HuH-7 (cell line): ENCODE results near the gene VPS33B.
"Not testable (repeated sequence)": the region's sequence is repeated elsewhere in the genome, so short reads cannot be mapped to it uniquely, and the experiment has no call there.

ENCODE experiments used
- DNase-seq: peaks from one replicate; pipeline ENCODE4 v3.0.0; 2011; ENCODE audit warnings: low spot score

Gene VPS33B

DNA sequence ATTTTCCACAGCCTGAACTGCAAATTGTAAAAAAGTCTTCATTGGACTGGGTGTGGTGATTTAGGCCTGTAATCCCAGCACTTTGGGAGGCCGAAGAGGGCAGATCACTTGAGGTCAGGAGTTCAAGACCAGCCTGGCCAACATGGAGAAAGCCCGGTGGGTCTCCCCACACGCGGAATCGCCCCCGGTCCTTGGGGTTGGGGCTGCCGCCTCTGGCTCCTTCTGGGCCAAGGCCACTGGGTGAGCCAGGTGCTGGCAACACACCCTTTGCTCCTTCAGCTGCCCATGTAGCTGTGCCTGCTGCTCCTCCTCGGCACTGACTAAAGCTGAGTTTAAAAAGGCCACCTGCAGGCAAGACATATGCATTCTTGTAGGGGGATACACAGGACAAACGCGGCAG lies 9.4 kb upstream of the VPS33B start:
- no peak for DNase-seq

DNA sequence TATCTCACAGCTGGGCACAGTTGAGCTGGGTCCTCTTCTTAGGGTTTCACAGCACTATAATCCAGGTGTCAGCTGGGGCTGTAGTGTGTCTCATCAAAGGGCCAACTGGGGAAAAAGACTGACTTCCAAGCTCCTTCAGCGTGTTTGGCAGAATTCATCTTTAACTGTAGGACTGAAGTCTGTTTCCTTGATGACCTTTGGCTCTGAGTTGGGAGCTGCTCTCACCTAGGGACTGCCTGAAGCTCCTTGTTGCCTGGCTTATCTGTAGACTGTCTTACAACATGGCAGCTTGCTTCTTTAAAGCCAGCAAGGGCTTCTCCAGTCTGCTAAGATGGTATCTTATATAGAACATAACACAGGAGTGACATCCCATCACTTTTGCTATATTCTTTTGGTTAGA lies 5.3 kb upstream of the VPS33B start:
- DNase-seq, result no peak

DNA sequence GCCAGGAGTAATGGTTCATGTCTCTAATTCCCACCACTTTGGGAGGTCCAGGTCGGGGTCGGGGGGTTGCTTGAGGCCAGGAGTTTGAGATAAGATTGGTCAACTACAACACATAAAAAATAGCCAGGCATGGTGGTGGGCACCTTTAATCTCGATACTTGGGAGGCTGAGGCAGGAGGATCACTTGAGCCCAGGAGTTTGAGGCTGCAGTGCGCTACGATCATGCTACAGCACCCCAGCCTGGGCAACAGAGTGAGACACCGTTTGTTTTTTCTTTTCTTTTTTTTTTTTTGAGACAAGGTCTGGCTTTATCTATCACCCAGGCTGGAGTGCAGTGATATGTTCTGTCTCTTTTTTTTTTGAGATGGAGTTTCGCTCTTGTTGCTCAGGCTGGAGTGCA lies 1.3 kb upstream of the VPS33B start:
- no peak for DNase-seq

DNA sequence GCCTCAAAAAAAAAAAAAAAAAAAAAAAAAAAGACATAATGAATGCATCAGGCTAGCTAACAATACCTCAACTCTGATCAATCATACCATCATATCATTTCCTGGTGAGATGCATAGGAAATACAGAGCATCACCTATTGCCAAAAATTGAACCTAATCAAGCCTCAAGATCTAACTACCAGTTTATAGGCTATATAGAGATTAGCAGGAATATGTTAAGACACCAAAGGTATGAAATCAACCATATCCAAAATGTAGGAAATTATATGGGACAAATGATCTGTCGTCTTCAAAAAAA lies 387 bp upstream of the VPS33B start:
- no peak for DNase-seq

DNA sequence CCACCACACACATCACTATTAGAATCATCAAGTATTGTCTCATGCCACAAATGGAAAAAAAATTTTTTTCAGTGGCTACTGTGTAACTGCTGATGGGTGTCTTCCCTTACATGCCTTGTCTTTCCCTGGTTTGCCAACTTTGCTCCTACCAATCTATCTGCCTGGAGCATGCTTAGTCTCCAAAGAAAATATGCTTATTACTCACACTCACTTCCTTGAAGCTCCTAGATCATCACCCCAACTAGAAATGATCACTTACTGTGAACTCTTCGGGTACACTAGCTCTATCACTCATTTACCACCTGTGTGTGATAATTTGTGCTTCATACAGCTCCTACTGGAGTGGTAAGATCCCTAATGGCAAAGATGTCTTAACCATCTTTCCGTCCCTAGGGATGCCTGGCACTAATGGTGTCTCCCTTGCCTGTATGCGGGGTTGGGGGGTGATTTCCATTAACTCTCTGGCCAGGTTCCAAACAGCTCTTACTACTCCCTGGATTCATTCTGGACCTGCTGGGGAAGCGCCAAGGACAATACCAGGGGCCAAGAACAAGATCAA lies 799 bp downstream of the VPS33B start:
- no peak for DNase-seq

DNA sequence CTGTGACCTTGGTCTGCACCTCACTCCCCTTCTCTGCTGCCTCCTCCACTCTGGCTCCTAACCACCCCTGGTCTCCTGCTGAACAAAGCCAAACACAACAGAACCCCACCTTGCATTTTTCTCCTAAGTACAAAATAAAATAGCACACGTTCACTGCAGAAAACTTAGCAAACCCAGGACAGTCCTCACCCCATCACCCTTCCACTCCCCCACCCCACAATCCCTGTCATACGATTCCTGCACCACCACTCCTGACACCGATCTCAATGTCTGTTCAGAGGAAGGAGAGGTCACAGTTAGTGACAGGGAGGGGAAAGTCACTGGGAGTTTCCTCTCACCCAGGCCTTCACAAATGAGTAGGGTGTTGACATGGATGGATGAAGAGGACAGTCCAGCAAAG lies 4.2 kb downstream of the VPS33B start:
- DNase-seq, result no peak

DNA sequence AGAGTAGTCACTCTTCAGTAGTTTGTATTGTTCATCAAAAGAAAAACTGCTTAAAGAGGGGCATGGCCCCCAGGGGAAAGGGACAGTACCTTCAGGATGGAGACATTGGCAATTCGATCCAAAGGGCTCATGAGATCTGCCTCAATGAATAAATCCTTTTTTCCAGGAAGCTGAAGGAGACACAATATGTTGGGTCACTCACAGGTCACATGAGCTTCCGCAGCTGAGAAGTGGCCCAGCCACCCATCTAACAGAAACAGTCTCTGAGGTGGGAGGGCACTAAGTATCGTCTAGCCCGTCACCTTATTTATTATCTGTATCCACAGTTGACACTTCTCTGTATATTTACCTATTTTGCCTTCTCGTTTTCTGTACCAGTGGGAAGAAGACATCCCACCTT lies 4.7 kb downstream of the VPS33B start:
- DNase-seq, result no peak

DNA sequence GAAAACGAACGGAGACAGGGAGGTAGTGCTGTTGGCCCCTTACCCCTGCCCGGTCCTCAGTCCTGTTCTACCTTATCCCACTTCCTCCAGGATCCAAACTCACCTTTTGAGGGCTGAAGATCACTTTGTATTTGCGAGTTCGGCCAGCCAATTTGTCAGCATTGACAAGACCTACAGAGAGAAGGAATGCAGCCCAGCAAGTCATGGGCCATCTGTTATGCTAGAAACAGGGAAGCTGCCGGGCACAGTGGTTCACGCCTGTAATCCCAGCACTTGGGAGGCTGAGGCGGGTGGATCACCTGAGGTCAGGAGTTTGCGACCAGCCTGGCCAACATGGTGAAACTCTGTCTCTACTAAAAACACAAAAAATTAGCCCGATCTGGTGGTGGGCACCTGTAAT lies 8.7 kb downstream of the VPS33B start:
- not testable (repeated sequence) for DNase-seq

DNA sequence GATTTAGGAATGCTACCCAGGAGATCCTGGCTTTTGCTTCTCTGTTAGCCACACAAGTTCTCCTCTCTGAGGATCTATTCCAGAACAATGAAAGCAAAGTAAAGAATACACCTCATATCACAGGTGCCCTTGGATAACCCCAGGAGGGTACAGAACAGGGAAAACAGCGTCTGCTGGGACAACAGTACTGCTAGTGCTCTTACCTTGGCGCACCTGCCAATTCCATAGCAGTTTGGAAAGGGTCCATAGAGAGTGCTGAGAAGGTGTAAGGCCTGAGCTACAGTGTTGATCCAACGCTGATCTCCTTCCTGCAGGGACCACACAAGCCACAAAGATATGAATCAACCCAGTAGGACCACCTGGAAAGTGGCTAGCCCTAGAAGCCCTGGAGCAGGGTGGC lies 15.1 kb downstream of the VPS33B start:
- no peak for DNase-seq

DNA sequence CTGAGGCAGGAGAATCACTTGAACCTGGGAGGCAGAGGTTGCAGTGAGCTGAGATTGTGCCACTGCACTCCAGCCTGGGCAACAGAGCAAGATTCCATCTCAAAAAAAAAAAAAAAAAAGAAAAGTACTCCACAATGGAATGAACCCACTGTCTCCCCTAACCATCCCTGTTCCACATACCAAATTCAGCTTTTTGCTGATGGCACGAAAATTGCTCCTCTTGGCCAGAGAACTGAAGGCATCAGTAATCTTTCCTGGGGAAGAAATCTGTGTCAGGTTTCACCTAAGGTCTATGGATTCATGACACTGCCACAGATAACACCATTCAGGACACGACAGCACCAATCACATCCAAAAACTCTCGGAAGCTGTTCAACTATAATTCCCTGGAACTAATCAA lies 21.2 kb downstream of the VPS33B start:
- DNase-seq, result no peak

DNA sequence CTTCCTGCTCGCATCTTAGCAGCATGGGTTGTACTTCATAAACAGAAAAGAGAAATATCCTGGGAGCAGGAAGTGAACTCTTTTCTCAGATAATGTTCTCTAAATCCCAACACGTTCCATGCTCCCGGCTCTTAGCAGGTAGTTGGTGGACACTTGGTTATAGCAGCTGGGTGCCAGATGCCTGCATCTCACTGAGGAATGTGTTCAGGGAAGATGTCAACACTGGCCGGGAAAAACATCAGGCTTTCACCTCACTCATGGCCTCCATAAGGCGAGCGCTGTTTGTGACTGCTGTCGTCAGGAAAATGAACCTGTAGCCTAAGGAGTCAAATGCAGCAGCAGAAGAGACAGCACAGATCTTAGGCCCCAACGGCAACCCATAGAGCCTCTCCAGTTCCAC lies 23.7 kb downstream of the VPS33B start:
- DNase-seq, result no peak

DNA sequence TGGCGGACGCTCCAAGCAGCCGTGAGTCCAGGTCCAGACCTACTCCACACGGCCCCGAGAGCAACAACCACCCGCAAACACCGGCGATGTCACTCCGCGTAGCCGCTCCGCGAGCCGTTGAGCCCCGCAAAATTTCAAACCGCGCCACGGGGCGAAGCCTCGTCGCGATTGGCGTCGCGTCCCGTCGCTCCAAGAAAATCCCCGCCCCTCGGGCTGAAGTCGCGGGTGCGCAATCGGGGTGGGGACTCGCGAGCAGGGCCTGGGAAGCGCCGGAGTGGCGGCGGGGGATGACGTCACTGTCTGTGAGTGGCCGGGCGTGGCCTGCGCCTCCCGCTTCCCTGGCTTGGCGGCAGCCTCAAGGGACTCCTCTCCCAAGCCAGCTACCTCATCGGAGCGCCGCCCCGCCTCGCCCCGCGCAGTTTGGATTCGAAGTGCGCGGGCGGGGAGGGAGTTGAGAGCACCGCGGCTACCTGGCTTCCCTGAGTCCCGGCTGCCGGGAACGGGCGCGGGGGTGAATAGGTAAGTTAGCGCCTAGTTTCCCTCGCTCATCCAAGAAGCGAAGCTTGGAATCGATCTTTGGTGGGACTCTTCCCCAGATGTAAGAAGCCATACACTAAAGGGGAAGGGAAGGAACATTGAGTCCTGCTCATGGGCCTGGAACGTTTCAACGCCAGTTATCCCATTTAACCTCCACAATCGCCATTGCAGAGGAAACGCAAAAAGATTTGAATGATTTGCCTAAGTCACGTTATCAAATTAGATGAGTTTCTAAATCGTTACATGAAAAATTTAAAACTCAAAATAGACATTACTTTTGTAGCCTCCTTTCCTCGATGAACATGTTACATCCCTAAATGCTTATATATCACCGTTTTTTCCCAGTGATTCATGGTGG lies 27.7 kb downstream of the VPS33B start, which contains the start of gene PRC1:
TSS of gene PRC1 (minus strand) at position 119 of the 895 bp plus-strand sequence. CDS start at position 1, 118 bp downstream.
- peak; percentile 98 for DNase-seq

DNA sequence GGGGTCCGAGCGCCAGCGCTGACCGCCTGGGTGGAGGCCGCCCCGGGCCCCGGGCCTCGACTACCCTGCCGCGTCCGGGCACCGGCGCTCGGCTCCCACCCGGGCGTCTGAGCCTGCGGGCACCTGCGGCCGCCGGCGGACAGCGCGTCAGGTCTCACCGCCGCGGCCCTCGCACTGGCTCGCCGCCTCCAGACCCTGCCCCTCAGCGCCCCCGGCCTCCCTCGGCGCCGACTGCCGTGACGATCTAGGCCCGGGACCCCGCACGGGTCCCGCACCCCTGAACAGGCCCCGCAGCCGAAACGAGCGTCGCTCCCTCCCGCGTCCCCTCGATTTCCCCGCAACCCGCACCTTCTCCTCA lies 28.4 kb downstream of the VPS33B start:
- no peak for DNase-seq

DNA sequence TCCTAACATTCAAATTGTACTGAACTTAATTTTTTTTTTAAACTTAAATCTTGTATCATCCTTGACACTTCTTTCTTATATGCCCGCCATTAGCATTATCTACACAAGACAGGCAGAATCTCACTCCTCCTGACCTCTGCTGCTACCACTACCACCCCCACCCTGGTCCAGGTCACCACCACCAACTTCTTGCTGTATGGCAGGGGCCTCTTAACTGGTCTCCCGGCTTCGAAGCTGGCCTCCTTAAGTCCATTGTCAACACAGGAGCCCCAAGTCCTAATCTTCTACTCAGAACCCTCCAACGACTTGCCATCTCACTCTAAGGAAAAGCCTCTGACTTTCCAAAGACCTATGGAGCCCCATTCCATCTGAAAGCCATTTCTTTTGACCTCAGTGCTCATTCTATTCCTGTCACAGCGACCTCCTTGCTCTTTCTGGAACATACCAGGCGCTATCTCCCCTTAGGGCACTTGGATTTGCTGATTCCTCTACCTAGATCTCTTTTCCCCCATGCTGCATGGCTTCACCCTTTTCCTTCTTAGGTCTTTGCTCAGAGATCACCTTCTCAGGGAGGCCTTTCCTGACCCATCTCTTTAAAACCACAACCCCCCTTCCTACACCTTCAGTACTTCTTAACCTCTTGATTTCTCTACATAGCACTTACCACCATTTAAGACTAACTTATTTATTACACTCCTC lies 30.7 kb downstream of the VPS33B start:
- DNase-seq, result no peak

DNA sequence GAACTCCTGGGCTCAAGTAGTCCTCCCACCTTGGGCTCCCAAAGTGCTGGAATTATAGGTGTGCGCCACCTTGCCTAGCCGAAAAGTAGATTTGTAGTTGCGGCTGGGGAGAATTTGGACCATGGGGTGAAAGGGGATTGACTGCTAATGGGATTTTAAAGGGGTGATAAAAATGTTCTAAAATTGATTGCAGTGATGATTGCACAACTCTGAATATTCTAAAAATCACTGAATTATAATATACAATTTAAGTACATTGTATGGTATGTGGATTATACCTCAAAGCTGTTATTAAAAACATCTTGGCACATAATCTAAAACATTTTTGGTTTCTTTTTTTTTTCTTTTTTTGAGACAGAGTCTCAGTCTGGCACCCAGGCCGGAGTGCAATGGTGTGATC lies 31.9 kb downstream of the VPS33B start:
- DNase-seq, result no peak

DNA sequence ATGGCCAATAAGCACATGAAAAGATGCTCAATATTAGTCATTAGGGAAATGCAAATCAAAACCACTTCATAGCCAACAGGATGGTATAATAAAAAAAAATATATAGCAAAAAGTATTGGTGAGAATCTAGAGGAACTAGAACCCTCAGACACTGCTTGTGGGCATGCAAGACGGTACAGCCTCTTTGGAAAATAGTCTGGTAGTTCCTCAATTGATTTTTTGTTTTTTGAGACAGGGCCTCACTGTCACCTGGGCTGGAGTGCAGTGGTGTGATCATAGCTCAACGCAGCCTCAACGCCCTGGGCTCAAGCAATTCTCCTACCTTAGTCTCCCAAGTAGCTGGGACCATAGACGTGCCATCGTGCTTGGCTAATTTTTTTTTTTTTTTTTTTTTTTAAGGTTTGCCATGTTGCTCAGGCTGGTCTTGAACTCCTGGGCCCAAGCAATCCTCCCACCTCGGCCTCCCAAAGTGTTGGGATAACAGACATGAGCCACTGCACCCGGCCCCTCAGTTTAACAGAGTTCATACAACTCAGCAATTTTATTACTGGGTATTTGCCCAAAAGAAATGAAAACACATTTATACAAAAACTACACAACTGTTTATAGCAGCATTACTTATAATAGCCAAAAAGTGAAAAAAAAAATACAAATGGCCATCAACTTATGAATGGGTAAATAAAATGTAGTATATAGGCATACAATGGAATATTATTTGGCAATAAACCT lies 33.2 kb downstream of the VPS33B start:
- no peak for DNase-seq

DNA sequence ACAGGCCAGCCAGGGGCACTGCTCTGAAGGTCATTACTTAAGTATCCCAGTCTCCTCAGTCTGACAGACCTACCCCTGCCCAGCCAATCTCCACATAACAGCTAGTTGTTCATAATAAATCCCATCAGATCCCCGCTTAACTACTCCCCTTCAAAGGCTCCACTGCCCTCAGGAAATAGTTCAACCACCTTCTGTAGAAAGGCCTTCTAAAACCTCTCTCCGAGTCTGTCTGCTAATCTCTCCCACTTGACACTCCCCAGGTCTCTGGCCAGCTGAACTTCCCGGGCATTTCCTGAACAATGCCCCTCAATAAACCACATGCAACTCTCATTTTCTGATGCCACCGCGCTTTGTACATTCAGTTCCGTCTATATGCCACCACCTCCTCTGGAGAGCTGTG lies 34.1 kb downstream of the VPS33B start:
- no peak for DNase-seq

DNA sequence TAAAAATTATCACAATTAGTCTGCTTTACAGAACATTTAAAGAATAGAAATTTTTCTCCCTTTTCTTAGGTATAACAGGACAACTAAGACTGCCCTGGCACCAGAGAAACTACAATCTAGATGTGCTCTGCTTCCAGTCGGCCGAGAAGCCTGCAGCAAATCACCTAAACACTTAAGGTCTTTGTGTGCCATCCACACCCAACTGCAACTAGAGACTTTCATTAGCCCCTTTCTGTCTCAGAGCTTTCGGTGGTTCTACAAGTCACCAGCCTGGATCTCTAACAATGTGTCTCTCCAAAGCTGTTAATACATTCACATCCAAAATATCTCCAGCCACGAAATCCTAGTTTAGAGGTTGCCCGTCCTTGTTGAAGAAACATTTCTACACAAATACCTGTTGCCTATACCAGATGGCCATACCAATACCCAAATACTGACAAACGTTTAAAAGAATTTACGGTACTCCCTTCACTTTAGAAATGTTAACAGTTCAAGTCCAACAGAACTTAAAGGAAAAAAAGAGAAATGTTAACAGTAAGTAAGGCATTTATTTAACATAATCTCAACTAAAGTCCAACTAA lies 34.7 kb downstream of the VPS33B start:
- no peak for DNase-seq

DNA sequence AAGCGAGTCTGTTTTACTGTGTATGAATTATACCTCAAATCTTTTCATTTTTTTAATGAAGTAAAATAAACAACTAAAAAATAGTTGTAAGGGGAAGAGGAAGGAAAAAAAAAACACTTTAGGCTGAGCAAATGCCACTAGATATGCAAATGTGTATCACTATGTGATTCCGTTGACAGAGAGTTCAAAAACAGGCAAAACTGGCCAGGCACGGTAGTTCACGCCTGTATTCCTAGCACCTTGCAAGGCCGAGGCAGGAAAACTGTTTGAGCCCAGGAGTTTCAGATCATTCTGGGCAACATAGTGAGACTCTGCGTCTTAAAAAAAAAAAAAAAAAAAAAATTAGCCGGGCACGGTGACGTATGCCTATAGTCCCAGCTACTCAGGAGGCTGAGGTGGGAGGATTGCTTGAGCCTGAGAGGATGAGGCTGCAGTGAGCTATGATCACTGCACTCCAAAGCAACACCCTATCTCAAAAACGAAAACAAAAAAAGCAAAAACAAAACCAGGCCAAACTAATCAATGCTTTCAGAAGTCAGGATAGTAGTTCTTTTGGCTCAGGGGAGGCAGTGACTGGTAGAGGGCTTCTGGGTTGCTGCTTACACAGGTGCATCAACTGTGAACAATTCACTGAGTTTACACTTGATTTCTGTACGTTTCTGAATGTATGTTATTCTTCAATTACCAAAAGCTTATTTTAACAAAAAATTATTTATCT lies 35.4 kb downstream of the VPS33B start:
- no peak for DNase-seq

DNA sequence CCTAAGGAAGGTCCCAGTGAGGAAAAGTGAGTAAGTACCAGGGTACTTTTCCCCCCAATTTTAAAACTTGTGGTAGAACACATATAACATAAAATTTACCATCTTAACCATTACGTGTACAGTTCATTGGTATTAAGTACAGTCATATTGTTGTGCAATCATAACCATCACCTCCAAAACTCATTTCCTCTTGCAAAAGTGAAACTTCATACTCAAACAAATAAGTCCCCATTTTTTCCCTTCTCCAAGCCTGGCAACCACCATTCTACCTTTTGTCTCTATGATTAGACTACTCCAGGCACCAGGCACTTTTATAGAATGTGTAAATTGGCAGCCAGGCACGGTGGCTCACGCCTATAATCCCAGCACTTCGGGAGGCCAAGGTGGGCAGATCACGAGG lies 40.3 kb downstream of the VPS33B start:
- no peak for DNase-seq

DNA sequence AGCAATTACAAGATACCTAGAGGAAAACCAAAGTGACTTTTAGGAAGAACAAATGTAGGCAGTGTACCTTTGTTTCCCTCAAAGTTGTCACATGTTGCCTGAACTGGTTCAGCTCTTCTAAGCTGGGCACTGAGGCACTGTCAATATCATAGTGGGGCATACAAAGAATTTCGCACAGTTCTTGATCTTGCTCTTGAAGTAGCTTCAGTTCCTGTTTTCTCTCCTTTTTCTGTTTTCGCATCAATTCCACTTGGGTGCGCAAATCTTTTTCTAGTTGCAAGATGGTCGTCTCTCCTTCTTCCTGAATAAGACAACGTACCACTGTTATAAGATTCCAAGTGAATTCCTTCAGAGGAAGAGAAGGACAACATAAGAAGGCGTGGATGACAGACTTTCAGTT lies 40.7 kb downstream of the VPS33B start:
- DNase-seq, result no peak

DNA sequence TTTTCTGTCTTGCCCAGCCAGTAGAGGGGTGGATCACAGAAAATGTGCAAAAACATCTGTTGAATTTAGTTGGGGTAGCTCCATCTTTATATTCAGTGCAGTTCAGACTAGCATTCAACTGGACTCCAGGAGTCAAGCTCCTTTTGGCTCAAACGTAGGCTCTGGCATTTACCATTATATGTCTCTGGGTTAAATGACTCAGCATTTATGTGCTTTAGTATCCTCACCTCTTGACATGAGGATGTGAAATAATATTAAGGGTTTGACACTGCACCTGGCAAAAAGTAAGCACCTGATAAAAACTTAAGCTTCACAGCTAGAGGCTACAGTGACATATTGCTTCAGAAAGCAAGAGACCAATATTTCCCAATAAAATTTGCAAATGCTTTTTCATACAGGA lies 42.8 kb downstream of the VPS33B start:
- DNase-seq, result no peak
